Measurements from ENCODE around the gene MAGEA4.

Gene MAGEA4

GRCh38 chrX:151929126-151929525, 16.4 kb downstream of the MAGEA4 start:
- no peak for DNase-seq

- no peak for DNase-seq
These were observed 22.7 kb downstream of the MAGEA4 start for GRCh38 chrX:151935358-151935757.

GRCh38 chrX:151938172-151938571, 25.5 kb downstream of the MAGEA4 start:
- no peak for DNase-seq

GRCh38 chrX:151954730-151955129, 42.0 kb downstream of the MAGEA4 start:
- no peak for DNase-seq

- DNase-seq, result no peak
These were observed 45.4 kb downstream of the MAGEA4 start for GRCh38 chrX:151958101-151958500.

GRCh38 chrX:151962034-151962433, 49.3 kb downstream of the MAGEA4 start:
- DNase-seq, result no peak

- no peak for DNase-seq
These were observed 53.5 kb downstream of the MAGEA4 start for GRCh38 chrX:151966236-151966635.

- no peak for DNase-seq
These were observed 57.3 kb downstream of the MAGEA4 start for GRCh38 chrX:151970027-151970426.

GRCh38 chrX:151970661-151971060, 58.0 kb downstream of the MAGEA4 start:
- DNase-seq, result no peak

- no peak for DNase-seq
These were observed 60.5 kb downstream of the MAGEA4 start for GRCh38 chrX:151973060-151973661.

- DNase-seq, result no peak
These were observed 61.2 kb downstream of the MAGEA4 start for GRCh38 chrX:151973851-151974335.

Data from SHP77 (cell line).